Stomach smooth muscle (tissue), 2 donors: ENCODE results near the gene SAFB.

Experiments
- H3K27ac ChIP-seq: one replicate; pipeline ENCODE4 v1.7.0; 2013; ENCODE audit warnings: mild to moderate bottlenecking, low read length, inconsistent platforms
- H3K27me3 ChIP-seq, 2 donors: one replicate each; pipeline ENCODE4 v1.7.0; 2013; ENCODE audit warnings: low read length in 2 of 2; ENCODE audit not compliant: insufficient read depth in 2 of 2, control insufficient read depth in 1 of 2
- H3K36me3 ChIP-seq, 2 donors: one replicate each; pipeline ENCODE4 v1.7.0; 2013; ENCODE audit warnings: low read length in 2 of 2; ENCODE audit not compliant: control insufficient read depth in 2 of 2, insufficient read depth in 2 of 2
- H3K4me1 ChIP-seq: one replicate; pipeline ENCODE4 v1.7.0; 2013; ENCODE audit warnings: low read length; ENCODE audit not compliant: control insufficient read depth, insufficient read depth
- H3K4me3 ChIP-seq, 2 donors: one replicate each; pipeline ENCODE4 v1.7.0; 2013; ENCODE audit warnings: low read length in 2 of 2
- H3K9ac ChIP-seq, 2 donors: one replicate each; pipeline ENCODE4 v1.7.0; 2013; ENCODE audit warnings: low read length in 2 of 2, mild to moderate bottlenecking in 1 of 2
- H3K9me3 ChIP-seq, 2 donors: one replicate each; pipeline ENCODE4 v1.7.0; 2013; ENCODE audit warnings: low read length in 2 of 2; ENCODE audit not compliant: control insufficient read depth in 2 of 2
- donor health status: healthy.
- donor health status: Pancreatic carcinoma.

The SAFB gene

GRCh38 chr19:5693195-5694166 lies 70.6 kb downstream of the SAFB start:
- Histone ChIP-seq H3K4me3 (no peak overlapping the region), H3K27me3 (no peaks in the 10 kb centered on the region), H3K36me3 (peaks cover 40 to 44% of the 10 kb centered on the region in 2 donors), H3K4me1 (peaks cover 31% of the 10 kb centered on the region), H3K9me3 (no peaks in the 10 kb centered on the region), H3K27ac (no peak overlapping the region), H3K9ac (no peak overlapping the region)

GRCh38 chr19:5694167-5694955 lies 71.5 kb downstream of the SAFB start:
- Histone ChIP-seq H3K4me1 (peaks cover 31% of the 10 kb centered on the region), H3K9me3 (no peaks in the 10 kb centered on the region), H3K27me3 (no peaks in the 10 kb centered on the region), H3K36me3 (peaks cover 43 to 49% of the 10 kb centered on the region in 2 donors), H3K9ac (no peak overlapping the region), H3K27ac (no peak overlapping the region), H3K4me3 (no peak overlapping the region)

- Histone ChIP-seq H3K27me3 (no peaks in the 10 kb centered on the region), H3K4me3 (no peak overlapping the region), H3K4me1 (peaks cover 27% of the 10 kb centered on the region), H3K9me3 (no peaks in the 10 kb centered on the region), H3K9ac (no peak overlapping the region), H3K36me3 (peaks cover 43 to 49% of the 10 kb centered on the region in 2 donors), H3K27ac (no peak overlapping the region)
Measured at GRCh38 chr19:5694956-5695648, 72.2 kb downstream of the SAFB start.

- Histone ChIP-seq H3K9ac (no peak overlapping the region), H3K9me3 (no peaks in the 10 kb centered on the region), H3K36me3 (peaks cover 48 to 52% of the 10 kb centered on the region in 2 donors), H3K27me3 (no peaks in the 10 kb centered on the region), H3K4me1 (peaks cover 23% of the 10 kb centered on the region), H3K27ac (no peak overlapping the region), H3K4me3 (no peak overlapping the region)
Measured at GRCh38 chr19:5695649-5696195, 72.8 kb downstream of the SAFB start.

- no peak overlapping the region for H3K9ac ChIP-seq
- peaks cover 17% of the 10 kb centered on the region for H3K4me1 ChIP-seq
- H3K9me3 ChIP-seq: no peaks in the 10 kb centered on the region
- no peak overlapping the region for H3K4me3 ChIP-seq
- no peak overlapping the region for H3K27ac ChIP-seq
- H3K36me3 ChIP-seq: peaks cover 51 to 53% of the 10 kb centered on the region in 2 donors
- H3K27me3 ChIP-seq: no peaks in the 10 kb centered on the region
Measured at GRCh38 chr19:5696196-5697021, 73.5 kb downstream of the SAFB start.

GRCh38 chr19:5697022-5697889 lies 74.4 kb downstream of the SAFB start:
- no peaks in the 10 kb centered on the region for H3K27me3 ChIP-seq
- H3K36me3 ChIP-seq: peaks cover 48 to 49% of the 10 kb centered on the region in 2 donors
- peaks cover 9% of the 10 kb centered on the region for H3K4me1 ChIP-seq
- H3K9ac ChIP-seq: no peak overlapping the region
- H3K27ac ChIP-seq: no peak overlapping the region
- no peak overlapping the region for H3K4me3 ChIP-seq
- no peaks in the 10 kb centered on the region for H3K9me3 ChIP-seq

GRCh38 chr19:5697890-5698634 lies 75.2 kb downstream of the SAFB start:
- Histone ChIP-seq H3K27me3 (no peaks in the 10 kb centered on the region), H3K36me3 (peaks cover 41% of the 10 kb centered on the region in 2 donors), H3K4me1 (peaks cover 4% of the 10 kb centered on the region), H3K27ac (no peak overlapping the region), H3K9ac (no peak overlapping the region), H3K9me3 (no peaks in the 10 kb centered on the region), H3K4me3 (no peak overlapping the region)

GRCh38 chr19:5698635-5699422 lies 75.9 kb downstream of the SAFB start:
- peaks cover 39 to 43% of the 10 kb centered on the region in 2 donors for H3K36me3 ChIP-seq

More at GRCh38 chr19:5698635-5699422, 75.9 kb downstream of the SAFB start:
- Histone ChIP-seq H3K27me3 (no peaks in the 10 kb centered on the region), H3K9ac (no peak overlapping the region), H3K4me3 (no peak overlapping the region), H3K9me3 (no peaks in the 10 kb centered on the region), H3K27ac (no peak overlapping the region), H3K4me1 (peaks cover 2% of the 10 kb centered on the region)
